HepG2 (cell line): ENCODE measurements around the gene ARL11.
"Not testable (repeated sequence)": the region's sequence is repeated elsewhere in the genome, so short reads cannot be mapped to it uniquely, and the experiment has no call there.

Experiments used
- BRD4 ChIP-seq: sonication (generic); formaldehyde crosslinking; IDR thresholded peaks from 2 replicates; pipeline ENCODE4 v1.4.0; 2020; ENCODE audit warnings: missing genetic modification reagents
- EZH2 ChIP-seq: conservative IDR thresholded peaks from 2 replicates; pipeline ENCODE4 v1.6.1; 2012; ENCODE audit warnings: mild to moderate bottlenecking, low read depth, low read length, moderate library complexity
- JUN ChIP-seq: sonication (generic); formaldehyde crosslinking; IDR thresholded peaks from 2 replicates; pipeline ENCODE4 v1.4.0; 2020; ENCODE audit warnings: mild to moderate bottlenecking, missing genetic modification reagents
- MLLT10 ChIP-seq: sonication (generic); formaldehyde crosslinking; IDR thresholded peaks from 2 replicates; pipeline ENCODE4 v1.4.0; 2020; ENCODE audit warnings: missing genetic modification reagents
- SIN3A ChIP-seq: IDR thresholded peaks from 2 replicates; pipeline ENCODE4 v1.6.1; 2011; ENCODE audit warnings: low read depth, mild to moderate bottlenecking, control low read depth, low read length, borderline replicate concordance
- TBP ChIP-seq: sonication (generic); formaldehyde crosslinking; IDR thresholded peaks from 2 replicates; pipeline ENCODE4 v1.5.0; 2020; ENCODE audit warnings: missing genetic modification reagents
- ZNF558 ChIP-seq: sonication (generic); formaldehyde crosslinking; IDR thresholded peaks from 2 replicates; pipeline ENCODE4 v1.9.0; 2022; ENCODE audit warnings: mild to moderate bottlenecking, missing genetic modification reagents, borderline replicate concordance
- TF ChIP-seq, protein P1 (sequence below): sonication (generic); formaldehyde crosslinking; IDR thresholded peaks from 2 replicates; pipeline ENCODE4 v1.4.0; 2020; ENCODE audit warnings: mild to moderate bottlenecking, low read depth, missing genetic modification reagents

DNA sequence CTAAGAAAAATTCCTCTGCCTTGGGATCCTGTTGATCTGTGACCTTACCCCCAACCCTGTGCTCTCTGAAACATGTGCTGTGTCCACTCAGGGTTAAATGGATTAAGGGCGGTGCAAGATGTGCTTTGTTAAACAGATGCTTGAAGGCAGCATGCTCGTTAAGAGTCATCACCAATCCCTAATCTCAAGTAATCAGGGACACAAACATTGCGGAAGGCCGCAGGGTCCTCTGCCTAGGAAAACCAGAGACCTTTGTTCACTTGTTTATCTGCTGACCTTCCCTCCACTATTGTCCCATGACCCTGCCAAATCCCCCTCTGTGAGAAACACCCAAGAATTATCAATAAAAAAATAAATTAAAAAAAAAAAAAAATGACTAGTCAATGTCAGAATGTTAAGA, 34.4 kb upstream of the ARL11 start:
- TF ChIP-seq EZH2; SIN3A; JUN (CRISPR knock-in tag); BRD4; MLLT10; TBP (CRISPR knock-in tag); ZNF558 (CRISPR knock-in tag): not testable (repeated sequence)
- TF ChIP-seq, protein P1, sequence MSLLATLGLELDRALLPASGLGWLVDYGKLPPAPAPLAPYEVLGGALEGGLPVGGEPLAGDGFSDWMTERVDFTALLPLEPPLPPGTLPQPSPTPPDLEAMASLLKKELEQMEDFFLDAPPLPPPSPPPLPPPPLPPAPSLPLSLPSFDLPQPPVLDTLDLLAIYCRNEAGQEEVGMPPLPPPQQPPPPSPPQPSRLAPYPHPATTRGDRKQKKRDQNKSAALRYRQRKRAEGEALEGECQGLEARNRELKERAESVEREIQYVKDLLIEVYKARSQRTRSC (CRISPR knock-in tag), result not testable (repeated sequence)
